ENCODE measurements around the gene HSPA1L.

HSPA1L gene

DNA sequence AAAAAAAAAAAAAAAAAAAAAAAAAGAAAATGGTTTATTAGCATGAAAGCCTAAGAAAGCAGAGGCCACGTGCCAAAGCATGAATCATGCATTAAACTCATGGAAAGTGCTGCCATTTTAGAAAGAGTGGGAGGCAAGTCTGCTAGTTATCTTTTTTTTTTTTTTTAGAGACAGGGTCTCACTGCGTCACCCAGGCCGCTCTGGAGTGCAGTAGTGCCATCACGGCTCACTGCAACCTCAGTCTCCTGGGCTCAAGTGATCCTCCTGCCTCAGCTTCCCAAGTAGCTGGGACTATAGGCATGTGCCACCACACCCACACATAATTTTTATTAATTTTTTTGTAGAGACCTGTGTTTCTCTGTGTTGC lies 43.1 kb downstream of the HSPA1L start:
- H3K4me3 ChIP-seq (ENCODE audit: low read depth, low read length): no peak overlapping the region
- DNase-seq (ENCODE audit: low read depth): no peak

DNA sequence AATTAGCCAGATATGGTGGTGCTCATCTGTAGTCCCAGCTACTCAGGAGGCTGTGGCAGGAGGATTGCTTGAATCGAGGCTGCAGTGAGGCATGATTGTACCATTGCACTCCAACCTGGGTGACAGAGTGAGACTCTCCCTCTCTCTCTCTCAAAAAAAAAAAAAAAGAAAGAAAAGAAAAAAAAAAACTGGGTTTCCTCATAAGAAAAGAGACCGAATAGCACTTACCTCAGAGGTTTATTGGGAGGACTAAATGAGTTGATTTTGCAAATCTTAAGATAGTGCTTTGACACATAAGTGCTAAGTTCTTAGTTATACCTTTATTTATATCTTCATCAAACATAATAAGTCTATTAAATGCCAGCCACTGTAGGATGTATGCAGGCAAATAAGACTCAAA lies 44.2 kb downstream of the HSPA1L start:
- DNase-seq (ENCODE audit: low read depth): no peak
- H3K4me3 ChIP-seq (ENCODE audit: low read depth, low read length): no peak overlapping the region

GRCh38 chr6:31769684-31770371 lies 45.3 kb downstream of the HSPA1L start:
- DNase-seq (ENCODE audit: low read depth): no peak

DNA sequence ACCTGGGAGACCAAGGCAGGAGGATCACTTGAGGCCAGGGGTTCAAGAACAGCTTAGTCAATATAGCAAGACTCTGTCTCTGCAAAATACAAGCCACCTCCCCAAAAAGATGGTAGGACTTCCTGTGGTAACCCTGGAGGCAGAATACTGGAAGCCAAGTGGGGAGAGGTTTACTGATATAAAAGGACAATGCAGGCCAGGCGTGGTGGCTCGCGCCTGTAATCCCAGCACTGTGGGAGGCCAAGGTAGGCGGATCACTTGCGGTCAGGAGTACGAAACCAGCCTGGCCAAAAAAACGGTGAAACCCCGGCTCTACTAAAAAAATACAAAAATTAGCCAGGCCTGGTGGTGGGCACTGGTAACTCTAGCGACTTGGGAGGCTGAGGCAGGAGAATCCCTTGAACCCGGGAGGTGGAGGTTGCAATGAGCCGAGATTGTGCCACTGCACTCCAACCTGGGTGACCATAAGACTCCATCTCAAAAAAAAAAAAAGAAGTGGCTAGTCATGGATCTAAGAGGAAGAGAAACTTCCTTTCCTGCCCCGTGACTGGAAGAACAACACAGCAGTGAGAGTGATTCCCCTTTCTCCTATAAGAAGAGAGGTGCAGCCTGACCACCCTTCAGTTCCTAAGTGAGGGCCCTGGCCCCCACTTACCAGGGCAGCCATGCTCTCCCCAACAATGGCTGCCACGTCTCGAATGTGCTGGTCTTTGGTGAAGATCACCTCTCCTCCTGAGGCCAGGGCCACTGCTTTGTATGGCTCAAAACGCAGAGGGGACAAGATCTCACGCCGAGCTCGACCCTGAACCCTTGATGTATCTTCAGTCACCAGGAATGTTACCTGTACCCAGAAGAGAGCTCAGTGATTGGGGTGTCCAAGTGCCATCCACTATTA lies 46.5 kb downstream of the HSPA1L start:
- H3K4me3 ChIP-seq (ENCODE audit: low read depth, low read length): no peak overlapping the region
- DNase-seq (ENCODE audit: low read depth): no peak

More at GRCh38 chr6:31769684-31770371, 45.3 kb downstream of the HSPA1L start:
- no peak overlapping the region for H3K4me3 ChIP-seq (ENCODE audit: low read depth, low read length)

DNA sequence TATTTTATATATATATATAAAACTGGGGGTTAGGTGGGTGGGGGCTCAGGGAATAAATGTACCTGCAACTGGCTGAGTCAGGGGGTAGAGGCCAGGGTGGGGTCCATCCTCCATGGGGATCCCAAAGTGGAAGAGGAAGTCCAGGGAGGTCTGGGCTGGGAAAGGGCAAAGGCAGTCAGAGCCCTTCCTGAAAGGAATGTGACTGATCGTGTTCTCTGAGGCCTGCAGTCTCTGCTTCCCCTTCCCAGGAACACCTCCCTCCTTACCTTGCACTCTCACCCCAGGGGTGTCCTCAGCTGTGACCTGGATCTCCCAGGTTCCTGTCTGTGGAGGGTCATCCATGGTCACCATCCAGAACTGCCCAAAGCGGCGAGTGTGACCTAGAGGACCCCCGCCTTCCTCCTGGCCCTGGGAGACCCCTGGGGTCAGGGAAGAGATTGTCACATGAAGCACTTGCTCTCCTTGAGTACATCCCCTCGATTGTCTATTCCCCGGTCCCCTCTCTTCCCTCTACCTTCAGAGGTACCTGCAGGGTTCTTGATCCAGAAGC lies 47.9 kb downstream of the HSPA1L start:
- no peak overlapping the region for H3K4me3 ChIP-seq (ENCODE audit: low read depth, low read length)
- DNase-seq (ENCODE audit: low read depth): no peak

- DNase-seq (ENCODE audit: low read depth): no peak
- H3K4me3 ChIP-seq (ENCODE audit: low read depth, low read length): peak overlapping the region; percentile 38
Observed at GRCh38 chr6:31765910-31766794, 48.9 kb downstream of the HSPA1L start.

DNA sequence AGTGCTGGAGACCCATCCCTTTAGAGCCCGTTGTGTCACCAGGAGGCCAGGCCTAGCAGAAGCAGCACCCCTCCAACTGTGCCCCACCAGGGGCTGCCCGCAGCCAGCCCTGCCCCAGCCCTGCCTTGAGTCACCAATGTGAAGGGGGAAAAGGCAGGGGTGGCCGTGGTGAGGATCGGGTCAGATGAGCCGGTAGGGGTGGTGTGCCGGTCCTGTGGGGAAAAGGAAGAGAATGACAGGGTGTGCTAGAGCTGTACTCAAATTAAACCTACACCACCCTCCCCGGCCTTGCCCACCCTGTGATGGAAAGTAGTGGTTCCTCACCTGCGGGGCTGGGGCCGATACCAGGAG lies 49.5 kb downstream of the HSPA1L start:
- no peak for DNase-seq (ENCODE audit: low read depth)
- H3K4me3 ChIP-seq (ENCODE audit: low read depth, low read length): no peak overlapping the region

GRCh38 chr6:31764198-31764597 lies 50.9 kb downstream of the HSPA1L start:
- H3K4me3 ChIP-seq (ENCODE audit: low read depth, low read length): no peak overlapping the region
- no peak for DNase-seq (ENCODE audit: low read depth)

GRCh38 chr6:31763619-31763940 lies 51.5 kb downstream of the HSPA1L start:
- no peak overlapping the region for H3K4me3 ChIP-seq (ENCODE audit: low read depth, low read length)
- DNase-seq (ENCODE audit: low read depth): no peak

DNA sequence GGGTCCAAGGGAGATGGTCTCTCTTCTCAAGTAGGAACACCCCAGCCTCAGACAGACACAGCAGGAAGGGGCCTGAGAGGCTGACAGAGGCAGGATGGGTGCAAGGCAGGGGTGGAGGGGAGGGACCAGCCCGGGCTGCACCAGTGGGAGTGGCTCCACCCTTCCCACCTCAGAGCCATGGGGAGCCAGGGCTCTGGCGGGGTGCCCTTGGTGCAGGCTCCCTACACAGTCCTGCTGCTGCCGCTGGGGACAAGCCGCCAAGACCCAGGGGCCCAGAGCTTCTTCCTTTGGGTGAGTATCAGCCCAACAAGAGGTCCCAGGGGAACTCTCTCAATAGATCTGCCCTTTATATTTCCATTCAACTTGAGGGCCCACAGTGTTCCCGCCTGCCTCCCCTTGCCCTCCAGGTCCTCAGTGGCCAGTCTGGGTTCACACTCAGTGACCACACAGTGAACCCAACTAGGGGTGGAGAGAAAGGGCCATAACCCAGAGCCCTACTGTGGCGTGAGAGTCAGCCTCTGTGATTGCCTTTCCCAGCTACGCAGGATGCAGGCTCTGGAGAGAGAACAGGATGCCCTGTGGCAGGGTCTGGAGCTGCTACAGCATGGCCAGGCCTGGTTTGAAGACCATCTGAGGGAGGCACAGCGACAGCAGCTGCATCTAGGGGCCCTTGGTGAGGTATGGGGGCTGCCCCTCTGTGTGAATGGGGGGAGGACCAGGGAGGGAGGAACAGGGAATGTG lies 52.0 kb downstream of the HSPA1L start:
- no peak overlapping the region for H3K4me3 ChIP-seq (ENCODE audit: low read depth, low read length)
- no peak for DNase-seq (ENCODE audit: low read depth)

DNA sequence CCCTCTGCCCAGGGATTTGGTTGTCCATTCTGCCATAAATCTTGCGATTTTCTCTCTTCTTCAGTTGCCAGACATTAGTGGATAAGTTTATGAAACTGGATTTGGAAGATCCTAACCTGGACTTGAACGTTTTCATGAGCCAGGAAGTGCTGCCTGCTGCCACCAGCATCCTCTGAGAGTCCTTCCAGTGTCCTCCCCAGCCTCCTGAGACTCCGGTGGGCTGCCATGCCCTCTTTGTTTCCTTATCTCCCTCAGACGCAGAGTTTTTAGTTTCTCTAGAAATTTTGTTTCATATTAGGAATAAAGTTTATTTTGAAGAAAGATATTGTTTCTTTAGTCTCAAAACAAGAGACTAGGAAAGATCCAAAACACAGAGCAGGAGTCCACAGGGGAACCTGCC lies 52.7 kb downstream of the HSPA1L start, which contains the start of gene SAPCD1:
SAPCD1 (plus strand) TSS at position 301 of the 400 bp plus-strand sequence. CDS start 399 bp downstream, outside the sequence.
- DNase-seq (ENCODE audit: low read depth): no peak
- H3K4me3 ChIP-seq (ENCODE audit: low read depth, low read length): no peak within 1 kb of the TSS

DNA sequence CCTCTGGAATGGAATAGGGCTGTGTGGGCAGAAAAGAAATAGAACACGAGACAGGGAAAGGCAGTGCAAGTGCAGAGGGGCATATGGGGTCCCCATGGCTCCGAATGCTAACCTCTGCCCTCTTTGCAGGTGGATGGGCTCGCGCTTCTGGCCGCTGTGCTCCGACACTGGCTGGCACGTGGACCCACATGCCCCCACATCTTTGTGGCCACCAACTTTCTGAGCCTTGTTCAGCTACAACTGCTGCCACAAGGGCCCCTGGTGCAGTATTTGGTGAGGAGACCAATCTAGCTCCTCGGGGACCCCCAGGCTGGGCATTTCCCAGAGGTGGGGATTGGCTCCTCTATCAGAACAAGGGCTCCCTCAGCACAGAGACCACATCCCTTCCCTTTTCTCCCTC lies 53.7 kb downstream of the HSPA1L start:
- DNase-seq (ENCODE audit: low read depth): no peak
- no peak overlapping the region for H3K4me3 ChIP-seq (ENCODE audit: low read depth, low read length)

- H3K4me3 ChIP-seq (ENCODE audit: low read depth, low read length): no peak overlapping the region
- DNase-seq (ENCODE audit: low read depth): no peak
Observed at GRCh38 chr6:31760790-31761189, 54.3 kb downstream of the HSPA1L start.

Measured in skeletal muscle cell (primary cell).